ENCODE measurements around the gene KLHL28.

DNA sequence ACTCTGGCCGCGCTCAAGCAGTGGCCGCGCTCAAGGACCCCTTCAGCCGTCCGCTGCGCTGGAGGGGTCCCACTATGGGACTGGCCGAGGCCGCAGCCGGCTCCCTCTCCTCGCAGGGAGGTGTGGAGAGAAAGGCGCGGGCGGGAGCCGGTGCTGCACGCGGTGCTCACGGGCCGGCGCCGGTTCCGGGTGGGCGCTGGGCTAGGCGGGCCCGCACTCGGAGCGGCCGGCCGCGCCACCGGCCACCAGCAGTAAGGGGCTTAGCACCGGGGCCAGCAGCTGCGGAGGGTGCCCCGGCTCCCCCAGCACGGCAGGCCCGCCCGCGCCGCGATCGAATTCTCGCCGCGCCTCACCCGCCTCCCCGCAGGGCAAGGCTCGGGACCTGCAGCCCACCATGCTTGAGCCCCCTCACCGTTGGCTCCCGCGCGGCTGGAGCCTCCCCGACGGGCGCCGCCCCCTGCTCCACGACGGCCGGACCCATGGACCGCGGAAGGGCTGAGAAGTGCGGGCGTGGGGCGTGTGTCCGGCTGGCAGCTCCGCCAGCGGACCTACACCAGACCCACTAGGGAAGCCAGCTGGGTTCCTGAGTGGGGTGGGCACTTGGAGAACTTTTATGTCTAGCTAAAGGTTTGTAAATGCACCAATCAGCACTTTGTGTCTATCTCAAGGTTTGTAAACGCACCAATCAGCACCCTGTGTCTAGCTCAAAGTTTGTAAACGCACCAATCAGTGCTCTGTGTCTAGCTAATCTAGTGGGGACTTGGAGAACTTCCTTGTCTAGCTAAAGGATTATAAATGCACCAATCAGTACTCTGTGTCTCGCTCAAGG lies 49.5 kb downstream of the KLHL28 start:
- TF ChIP-seq, protein P1, sequence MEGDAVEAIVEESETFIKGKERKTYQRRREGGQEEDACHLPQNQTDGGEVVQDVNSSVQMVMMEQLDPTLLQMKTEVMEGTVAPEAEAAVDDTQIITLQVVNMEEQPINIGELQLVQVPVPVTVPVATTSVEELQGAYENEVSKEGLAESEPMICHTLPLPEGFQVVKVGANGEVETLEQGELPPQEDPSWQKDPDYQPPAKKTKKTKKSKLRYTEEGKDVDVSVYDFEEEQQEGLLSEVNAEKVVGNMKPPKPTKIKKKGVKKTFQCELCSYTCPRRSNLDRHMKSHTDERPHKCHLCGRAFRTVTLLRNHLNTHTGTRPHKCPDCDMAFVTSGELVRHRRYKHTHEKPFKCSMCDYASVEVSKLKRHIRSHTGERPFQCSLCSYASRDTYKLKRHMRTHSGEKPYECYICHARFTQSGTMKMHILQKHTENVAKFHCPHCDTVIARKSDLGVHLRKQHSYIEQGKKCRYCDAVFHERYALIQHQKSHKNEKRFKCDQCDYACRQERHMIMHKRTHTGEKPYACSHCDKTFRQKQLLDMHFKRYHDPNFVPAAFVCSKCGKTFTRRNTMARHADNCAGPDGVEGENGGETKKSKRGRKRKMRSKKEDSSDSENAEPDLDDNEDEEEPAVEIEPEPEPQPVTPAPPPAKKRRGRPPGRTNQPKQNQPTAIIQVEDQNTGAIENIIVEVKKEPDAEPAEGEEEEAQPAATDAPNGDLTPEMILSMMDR (IDR thresholded peaks at IDR 0.05) = no peak
- TF ChIP-seq POLR2A (IDR thresholded peaks at IDR 0.05) = no peak

Data from heart left ventricle (tissue), 13 donors.